ENCODE measurements around the gene ZNF700. TPM values are rescaled to one million over a fixed set of nuclear protein-coding genes. Genes with fewer than 3 reads are reported as not detected.

Gene ZNF700
- total and polyA plus RNA-seq, 8 donors = 3.5 to 25.3 (median 14.6) TPM

GRCh38 chr19:11950312-11950711 is 25.4 kb downstream of the ZNF700 start:
- TF ChIP-seq POLR2AphosphoS5 (IDR thresholded peaks at IDR 0.05) = no peak
- TF ChIP-seq EP300 (IDR thresholded peaks at IDR 0.05) = no peak
- TF ChIP-seq POLR2A (IDR thresholded peaks at IDR 0.05) = no peak
- TF ChIP-seq CTCF (IDR thresholded peaks at IDR 0.05) = no peak
- Histone ChIP-seq H3K9me3 (peaks cover 89 to 100% (median 94%) of the 10 kb centered on the region in 4 donors), H3K36me3 (peaks cover 50 to 77% (median 64%) of the 10 kb centered on the region in 4 donors), H3K4me1 (no peaks in the 10 kb centered on the region), H3K4me3 (no peak overlapping the region), H3K27ac (no peak overlapping the region), H3K27me3 (no peaks in the 10 kb centered on the region)
- no peak for DNase-seq
- WGBS, 5 donors = 95 to 99% (median 99%) methylated on average over 5 of the region's 5 CpGs
- intact Hi-C loops (cut with DNase I; ENCODE audit: low total_unique reads) = no loop called here

DNA sequence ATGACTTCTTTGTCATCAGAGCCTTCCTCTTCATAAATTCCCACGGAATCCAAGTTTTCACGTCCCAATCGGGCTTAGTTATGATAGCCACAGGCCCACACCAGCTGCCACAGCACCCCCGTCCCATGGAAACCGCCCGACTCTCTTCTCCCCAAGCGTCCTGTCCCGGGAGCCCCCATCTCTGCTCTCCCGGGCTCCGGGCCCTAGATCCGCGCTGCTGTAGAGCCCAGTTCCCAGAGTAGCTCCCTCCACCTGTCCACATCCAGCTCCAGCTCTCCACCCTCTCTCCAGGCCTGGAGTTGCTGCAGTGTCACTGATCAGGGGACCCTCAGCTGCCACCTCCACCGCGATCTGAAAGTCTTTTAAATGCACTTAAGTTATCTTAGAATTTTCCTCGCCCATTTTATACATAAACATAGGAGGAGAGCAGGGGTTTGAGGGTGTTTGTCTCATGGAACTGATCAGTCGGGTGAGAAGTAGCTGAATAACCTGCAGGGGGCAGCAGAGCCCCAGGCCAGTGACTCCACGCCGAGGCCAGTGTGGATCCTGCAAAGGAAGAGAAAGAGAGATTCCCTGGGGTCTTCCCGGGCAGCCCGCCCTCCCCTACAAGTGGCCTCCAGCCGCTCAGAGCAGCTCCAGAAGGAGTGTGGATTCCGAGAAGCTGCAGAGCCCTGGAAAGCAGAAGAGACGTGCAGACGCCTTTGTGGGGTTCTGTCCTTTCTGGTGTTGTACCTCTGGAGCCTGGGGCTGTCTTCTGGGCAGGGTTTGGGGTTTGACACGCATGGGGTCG is 38.9 kb downstream of the ZNF700 start:
- Histone ChIP-seq H3K27ac (peak overlapping the region in 4 of 5 donors; percentile 91 to 97 (median 94)), H3K4me1 (peaks cover 14 to 26% (median 20%) of the 10 kb centered on the region in 4 donors), H3K27me3 (no peaks in the 10 kb centered on the region), H3K36me3 (peaks cover 0 to 4% (median 0%) of the 10 kb centered on the region in 4 donors), H3K9me3 (no peaks in the 10 kb centered on the region), H3K4me3 (peak overlapping the region in 1 of 4 donors; percentile 74)
- TF ChIP-seq POLR2A (IDR thresholded peaks at IDR 0.05) (no peak), POLR2AphosphoS5 (IDR thresholded peaks at IDR 0.05) (no peak), CTCF (IDR thresholded peaks at IDR 0.05) (peak in 5 of 7 experiments; percentile 45 to 86 (median 76)), EP300 (IDR thresholded peaks at IDR 0.05) (no peak)
- 37 to 47% (median 43%) methylated on average over 26 of the region's 26 CpGs for WGBS, 5 donors
- intact Hi-C loops (cut with DNase I; ENCODE audit: low total_unique reads) = no loop called here
- peak; percentile 76 to 93 for DNase-seq

DNA sequence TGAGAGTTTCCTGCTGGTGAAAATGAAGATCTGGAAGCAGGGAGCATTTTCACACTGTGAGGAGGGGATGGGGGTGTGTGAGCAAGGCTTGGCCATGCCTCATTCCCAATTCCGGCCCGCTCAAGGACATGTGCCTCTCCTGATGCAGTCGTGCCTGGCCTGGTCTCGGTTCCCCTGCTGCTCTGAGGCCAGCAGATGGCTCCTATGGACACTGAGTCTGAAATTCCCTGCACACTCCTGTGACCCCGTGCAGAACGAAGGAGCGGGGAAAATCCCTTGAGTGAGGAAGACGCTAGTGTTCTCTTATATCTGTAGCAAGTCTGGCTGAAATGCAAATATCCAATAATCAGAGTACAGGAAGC is 39.6 kb downstream of the ZNF700 start:
- no peaks in the 10 kb centered on the region for H3K9me3 ChIP-seq
- DNase-seq = no peak
- TF ChIP-seq POLR2A (IDR thresholded peaks at IDR 0.05) = no peak
- TF ChIP-seq POLR2AphosphoS5 (IDR thresholded peaks at IDR 0.05) = no peak
- no peak for TF ChIP-seq CTCF (IDR thresholded peaks at IDR 0.05)
- TF ChIP-seq EP300 (IDR thresholded peaks at IDR 0.05) = no peak
- peaks cover 0 to 9% (median 0%) of the 10 kb centered on the region in 4 donors for H3K36me3 ChIP-seq
- H3K4me3 ChIP-seq = peak overlapping the region; percentile 59 to 79 (median 76)
- no peaks in the 10 kb centered on the region for H3K27me3 ChIP-seq
- peaks cover 14 to 26% (median 20%) of the 10 kb centered on the region in 4 donors for H3K4me1 ChIP-seq
- intact Hi-C loops (cut with DNase I; ENCODE audit: low total_unique reads) = no loop called here
- peak overlapping the region; percentile 91 to 97 (median 94) for H3K27ac ChIP-seq
- WGBS, 5 donors = 0 to 9% (median 5%) methylated on average over 8 of the region's 8 CpGs

GRCh38 chr19:11964858-11965645 is 40.1 kb downstream of the ZNF700 start, which contains the start of gene ZNF763:
ZNF763 (plus strand) TSS chr19:11965040; CDS start chr19:11965209, 169 bp downstream.
- Histone ChIP-seq H3K4me1 (peaks cover 14 to 26% (median 20%) of the 10 kb centered on the region in 4 donors), H3K27ac (peak within 1 kb of the TSS; percentile 91 to 97 (median 94)), H3K36me3 (peaks cover 0 to 14% (median 1%) of the 10 kb centered on the region in 4 donors), H3K27me3 (no peaks in the 10 kb centered on the region), H3K9me3 (no peaks in the 10 kb centered on the region), H3K4me3 (peak within 1 kb of the TSS; percentile 59 to 79 (median 76))
- peak; percentile 96 to 97 for DNase-seq
- intact Hi-C loops (cut with DNase I; ENCODE audit: low total_unique reads) = no loop called here
- WGBS, 5 donors = 0 to 1% (median 0%) methylated on average over 36 to 47 of the region's 47 CpGs
- TF ChIP-seq POLR2AphosphoS5 (IDR thresholded peaks at IDR 0.05) (peak in 2 of 3 donors; percentile 58 to 64), EP300 (IDR thresholded peaks at IDR 0.05) (peak; percentile 54), POLR2A (IDR thresholded peaks at IDR 0.05) (peak in 1 of 4 donors; percentile 20), CTCF (IDR thresholded peaks at IDR 0.05) (no peak)

Measured in stomach (tissue), 9 donors.